ENCODE results near the gene PARP14.
A peak's percentile ranks its signal among the peaks of the same experiment; 100 is the strongest.
"Not testable (repeated sequence)": the region's sequence is repeated elsewhere in the genome, so short reads cannot be mapped to it uniquely, and the experiment has no call there.

PARP14 gene, protein sequence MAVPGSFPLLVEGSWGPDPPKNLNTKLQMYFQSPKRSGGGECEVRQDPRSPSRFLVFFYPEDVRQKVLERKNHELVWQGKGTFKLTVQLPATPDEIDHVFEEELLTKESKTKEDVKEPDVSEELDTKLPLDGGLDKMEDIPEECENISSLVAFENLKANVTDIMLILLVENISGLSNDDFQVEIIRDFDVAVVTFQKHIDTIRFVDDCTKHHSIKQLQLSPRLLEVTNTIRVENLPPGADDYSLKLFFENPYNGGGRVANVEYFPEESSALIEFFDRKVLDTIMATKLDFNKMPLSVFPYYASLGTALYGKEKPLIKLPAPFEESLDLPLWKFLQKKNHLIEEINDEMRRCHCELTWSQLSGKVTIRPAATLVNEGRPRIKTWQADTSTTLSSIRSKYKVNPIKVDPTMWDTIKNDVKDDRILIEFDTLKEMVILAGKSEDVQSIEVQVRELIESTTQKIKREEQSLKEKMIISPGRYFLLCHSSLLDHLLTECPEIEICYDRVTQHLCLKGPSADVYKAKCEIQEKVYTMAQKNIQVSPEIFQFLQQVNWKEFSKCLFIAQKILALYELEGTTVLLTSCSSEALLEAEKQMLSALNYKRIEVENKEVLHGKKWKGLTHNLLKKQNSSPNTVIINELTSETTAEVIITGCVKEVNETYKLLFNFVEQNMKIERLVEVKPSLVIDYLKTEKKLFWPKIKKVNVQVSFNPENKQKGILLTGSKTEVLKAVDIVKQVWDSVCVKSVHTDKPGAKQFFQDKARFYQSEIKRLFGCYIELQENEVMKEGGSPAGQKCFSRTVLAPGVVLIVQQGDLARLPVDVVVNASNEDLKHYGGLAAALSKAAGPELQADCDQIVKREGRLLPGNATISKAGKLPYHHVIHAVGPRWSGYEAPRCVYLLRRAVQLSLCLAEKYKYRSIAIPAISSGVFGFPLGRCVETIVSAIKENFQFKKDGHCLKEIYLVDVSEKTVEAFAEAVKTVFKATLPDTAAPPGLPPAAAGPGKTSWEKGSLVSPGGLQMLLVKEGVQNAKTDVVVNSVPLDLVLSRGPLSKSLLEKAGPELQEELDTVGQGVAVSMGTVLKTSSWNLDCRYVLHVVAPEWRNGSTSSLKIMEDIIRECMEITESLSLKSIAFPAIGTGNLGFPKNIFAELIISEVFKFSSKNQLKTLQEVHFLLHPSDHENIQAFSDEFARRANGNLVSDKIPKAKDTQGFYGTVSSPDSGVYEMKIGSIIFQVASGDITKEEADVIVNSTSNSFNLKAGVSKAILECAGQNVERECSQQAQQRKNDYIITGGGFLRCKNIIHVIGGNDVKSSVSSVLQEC (N-terminal part only)

DNA sequence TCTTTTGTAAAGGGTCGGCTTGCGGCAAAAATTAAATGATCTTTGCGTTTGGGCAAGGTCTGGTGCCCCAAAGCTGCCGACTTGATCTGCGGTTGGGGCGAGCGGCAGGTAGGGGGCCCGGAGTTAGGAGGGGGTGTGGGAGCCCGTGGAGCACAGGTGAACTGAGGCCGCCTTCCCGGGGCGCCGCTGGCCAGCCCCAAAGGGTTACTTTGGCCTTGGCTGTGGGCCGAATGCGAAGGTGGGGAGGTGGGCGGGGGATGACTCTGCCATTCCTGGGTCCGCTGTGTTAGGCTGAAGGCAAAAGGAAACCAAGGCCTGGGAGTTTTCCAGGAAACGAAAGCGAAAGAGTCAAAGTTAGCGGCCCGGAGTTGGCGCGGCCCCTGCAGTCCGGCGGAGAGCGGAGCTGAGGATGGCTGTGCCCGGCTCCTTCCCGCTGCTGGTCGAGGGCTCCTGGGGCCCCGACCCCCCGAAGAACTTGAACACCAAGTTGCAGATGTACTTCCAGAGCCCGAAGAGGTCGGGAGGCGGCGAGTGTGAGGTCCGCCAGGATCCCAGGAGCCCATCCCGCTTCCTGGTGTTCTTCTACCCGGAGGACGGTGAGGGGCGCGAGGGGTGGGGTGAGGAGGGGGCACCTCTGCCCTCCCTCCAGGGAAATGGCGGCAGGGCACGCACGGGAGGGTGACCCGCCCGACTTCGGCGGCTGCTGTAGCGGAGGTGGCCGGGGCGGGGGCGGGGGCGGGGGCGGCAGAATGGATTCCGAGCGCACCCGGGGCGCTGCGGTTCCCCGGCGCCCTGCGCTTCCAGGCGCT, at the start of gene PARP14:
PARP14 (plus strand) TSS at position 365 of the 809 bp plus-strand sequence; CDS start at position 410, 45 bp downstream.
- peak; percentile 35 for DNase-seq (ENCODE audit: low read depth)

DNA sequence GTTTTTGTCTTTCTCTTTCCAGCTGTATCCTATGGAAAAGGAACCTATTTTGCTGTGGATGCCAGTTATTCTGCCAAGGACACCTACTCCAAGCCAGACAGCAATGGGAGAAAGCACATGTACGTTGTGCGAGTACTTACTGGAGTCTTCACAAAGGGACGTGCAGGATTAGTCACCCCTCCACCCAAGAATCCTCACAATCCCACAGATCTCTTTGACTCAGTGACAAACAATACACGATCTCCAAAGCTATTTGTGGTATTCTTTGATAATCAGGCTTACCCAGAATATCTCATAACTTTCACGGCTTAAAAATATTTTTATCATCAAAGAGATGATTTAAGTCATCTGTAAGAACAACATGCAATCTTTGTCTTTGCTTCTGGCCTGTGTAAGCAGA, 44.9 kb upstream of the PARP14 start:
- DNase-seq (ENCODE audit: low read depth): no peak

GRCh38 chr3:122636697-122637096, 43.9 kb upstream of the PARP14 start:
- DNase-seq (ENCODE audit: low read depth): no peak

- no peak for DNase-seq (ENCODE audit: low read depth)
These were observed 40.1 kb upstream of the PARP14 start for GRCh38 chr3:122640437-122640999.

DNA sequence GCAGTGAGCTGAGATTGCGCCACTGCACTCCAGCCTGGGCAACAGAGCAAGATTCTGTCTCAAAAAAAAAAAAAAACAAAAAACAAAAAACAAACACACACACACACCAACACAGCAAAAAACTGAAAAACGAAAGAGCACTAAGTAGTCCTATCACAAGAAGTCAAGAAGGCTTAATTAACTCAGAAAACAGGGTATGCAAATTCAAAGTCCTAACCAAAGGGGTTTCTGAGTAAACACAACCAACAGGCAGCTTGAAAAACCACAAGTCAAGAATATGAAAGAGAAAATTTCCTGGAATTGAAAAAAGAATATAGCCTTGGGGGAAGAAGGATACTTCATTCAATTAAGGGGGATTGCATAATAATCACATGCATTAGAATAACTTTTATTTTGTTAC, 37.7 kb upstream of the PARP14 start:
- DNase-seq (ENCODE audit: low read depth): no peak

- no peak for DNase-seq (ENCODE audit: low read depth)
These were observed 34.3 kb upstream of the PARP14 start for GRCh38 chr3:122646146-122646988.

- DNase-seq (ENCODE audit: low read depth): not testable (repeated sequence)
These were observed 29.3 kb upstream of the PARP14 start for GRCh38 chr3:122651233-122651907.

DNA sequence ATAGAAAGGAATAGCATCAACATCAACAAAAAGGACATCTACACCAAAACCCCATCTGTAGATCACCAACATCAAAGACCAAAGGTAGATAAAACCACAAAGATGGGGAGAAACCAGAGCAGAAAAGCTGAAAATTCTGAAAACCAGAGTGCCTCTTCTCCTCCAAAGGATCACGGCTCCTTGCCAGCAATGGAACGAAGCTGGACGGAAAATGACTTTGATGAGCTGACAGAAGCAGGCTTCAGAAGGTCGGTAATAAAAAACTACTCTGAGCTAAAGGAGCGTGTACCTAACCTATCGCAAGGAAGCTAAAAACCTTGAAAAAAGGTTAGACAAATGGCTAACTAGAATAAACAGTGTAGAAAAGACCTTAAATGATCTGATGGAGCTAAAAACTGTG, 28.7 kb upstream of the PARP14 start:
- not testable (repeated sequence) for DNase-seq (ENCODE audit: low read depth)

DNA sequence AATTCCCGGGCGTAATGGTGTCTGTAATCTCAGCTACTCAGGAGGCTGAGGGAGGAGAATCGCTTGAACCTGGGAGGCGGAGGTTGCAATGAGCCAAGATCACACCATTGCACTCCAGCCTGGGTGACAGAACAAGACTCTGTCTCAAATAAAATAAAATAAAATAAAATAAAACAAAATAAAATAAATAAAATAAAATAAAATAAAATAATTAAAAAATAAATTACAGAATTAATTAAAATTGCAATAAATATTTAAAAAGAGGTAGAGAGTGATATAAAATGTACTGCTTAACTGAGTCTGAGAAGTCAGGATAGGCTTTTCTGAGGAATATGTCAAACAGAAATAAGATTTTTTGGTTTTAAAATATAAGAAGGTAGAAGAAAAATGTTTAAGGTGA, 22.3 kb upstream of the PARP14 start:
- not testable (repeated sequence) for DNase-seq (ENCODE audit: low read depth)

- no peak for DNase-seq (ENCODE audit: low read depth)
These were observed 20.2 kb upstream of the PARP14 start for GRCh38 chr3:122660297-122660974.

GRCh38 chr3:122661633-122662032, 19.0 kb upstream of the PARP14 start:
- DNase-seq (ENCODE audit: low read depth): no peak

GRCh38 chr3:122662505-122662904, 18.1 kb upstream of the PARP14 start:
- no peak for DNase-seq (ENCODE audit: low read depth)

- DNase-seq (ENCODE audit: low read depth): no peak
These were observed 15.3 kb upstream of the PARP14 start for GRCh38 chr3:122665226-122665786.

GRCh38 chr3:122665881-122666280, 14.8 kb upstream of the PARP14 start:
- DNase-seq (ENCODE audit: low read depth): no peak

DNA sequence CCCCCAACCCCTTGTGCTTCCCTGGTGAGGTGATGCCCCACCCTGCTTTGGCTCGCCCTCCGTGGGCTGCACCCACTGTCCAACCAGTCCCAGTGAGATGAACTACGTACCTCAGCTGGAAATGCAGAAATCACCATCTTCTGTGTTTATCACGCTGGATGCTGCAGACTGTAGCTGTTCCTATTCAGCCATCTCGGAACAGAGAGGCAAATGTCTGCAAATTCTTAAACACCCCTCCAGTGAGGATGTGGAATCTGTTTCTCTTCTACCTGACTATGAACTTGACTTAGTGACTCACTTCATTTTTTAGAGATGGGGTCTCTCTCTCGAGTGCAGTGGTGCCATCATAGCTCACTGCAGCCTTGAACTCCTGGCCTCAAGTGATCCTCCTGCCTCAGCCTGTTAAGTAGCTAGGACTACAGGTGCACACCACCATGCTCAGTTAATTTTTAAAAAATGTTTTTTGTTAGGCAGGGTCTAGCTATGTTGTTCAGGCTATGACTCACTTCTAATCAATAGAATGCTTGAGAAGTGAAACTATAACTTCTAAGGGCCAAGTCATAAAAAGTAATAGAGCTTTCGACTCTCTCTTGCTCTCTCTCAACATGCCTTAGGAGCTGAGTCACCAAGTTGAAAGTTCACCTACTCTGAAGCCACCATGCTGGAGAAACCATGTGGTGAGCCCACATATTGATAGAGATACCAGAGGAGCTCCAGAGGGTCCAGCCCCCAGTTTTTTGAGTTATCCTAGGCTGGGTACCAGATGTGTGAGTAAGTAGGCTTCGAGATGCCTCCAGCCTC, 11.5 kb upstream of the PARP14 start:
- no peak for DNase-seq (ENCODE audit: low read depth)

DNA sequence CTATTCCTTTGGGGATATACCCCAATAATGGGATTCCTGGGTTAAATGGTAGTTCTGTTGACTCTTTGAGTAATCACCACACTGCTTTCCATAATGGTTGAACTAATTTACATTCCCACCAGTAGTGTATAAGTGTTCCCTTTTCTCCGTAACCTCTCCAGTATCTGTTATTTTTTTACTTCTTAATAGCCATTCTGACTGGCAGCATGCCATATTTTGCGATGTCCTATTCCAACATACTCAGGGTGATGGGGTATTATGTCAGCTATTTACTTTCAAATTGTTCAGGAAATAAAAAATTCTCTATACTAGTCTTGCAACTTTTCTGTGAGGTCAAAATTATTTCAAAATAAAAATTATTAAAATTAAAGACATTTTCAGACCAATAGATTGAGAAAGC, 9.1 kb upstream of the PARP14 start:
- no peak for DNase-seq (ENCODE audit: low read depth)

- no peak for DNase-seq (ENCODE audit: low read depth)
These were observed 6.3 kb upstream of the PARP14 start for GRCh38 chr3:122674339-122674738.

DNA sequence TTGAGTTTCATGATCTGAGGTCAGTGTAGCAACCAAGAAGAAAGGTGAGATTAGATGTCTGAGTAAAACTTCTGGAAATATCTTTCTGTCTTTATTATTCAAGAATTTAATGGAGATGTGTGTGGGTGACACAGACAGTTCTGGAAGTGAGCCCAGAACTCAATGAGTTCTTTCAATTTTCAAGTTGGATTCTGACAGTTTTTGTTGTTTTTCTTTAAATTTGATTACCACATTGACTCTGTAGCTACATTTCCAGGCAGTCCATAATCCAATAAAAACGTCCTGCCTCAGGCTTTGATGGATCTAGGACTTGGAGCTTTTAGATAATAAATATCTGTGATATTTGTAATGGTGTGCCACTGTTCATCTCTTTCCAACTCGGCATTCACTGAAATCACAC, 3.9 kb upstream of the PARP14 start:
- DNase-seq (ENCODE audit: low read depth): no peak
